PC-3 (cell line): Measurements from ENCODE around the gene ZAP70.

Experiments used
- CTCF ChIP-seq: fragments of 300-600 bp; sonication (generic); conservative IDR thresholded peaks from 2 replicates; pipeline ENCODE4 v1.5.1; 2017; ENCODE audit warnings: antibody characterized with exemption, low read depth, mild to moderate bottlenecking, low read length
- EZH2 ChIP-seq: fragments of 300-600 bp; sonication (generic); IDR thresholded peaks from one replicate; pipeline ENCODE4 v1.6.1; 2017; ENCODE audit warnings: antibody characterized with exemption, mild to moderate bottlenecking, low read length; ENCODE audit not compliant: unreplicated experiment
- EZH2phosphoT487 ChIP-seq: fragments of 300-600 bp; sonication (generic); IDR thresholded peaks from 2 replicates; pipeline ENCODE4 v1.6.1; 2018; ENCODE audit warnings: mild to moderate bottlenecking, antibody characterized with exemption, low read length, borderline replicate concordance

GRCh38 chr2:97779141-97779540 lies 65.8 kb downstream of the ZAP70 start:
- TF ChIP-seq CTCF (no peak), EZH2 (no peak), EZH2phosphoT487 (no peak)
